ENCODE data around the gene GLYATL1B. TPM values are rescaled to one million over a fixed set of nuclear protein-coding genes. Genes with fewer than 3 reads are reported as not detected.
"Not testable (repeated sequence)": the region's sequence is repeated elsewhere in the genome, so short reads cannot be mapped to it uniquely, and the experiment has no call there.

The GLYATL1B gene
- total RNA-seq, 1 donor from 2014 or later = not detected

GRCh38 chr11:59106363-59107336 lies 20.5 kb downstream of the GLYATL1B start, which contains the start of gene FAM111B:
TSS of gene FAM111B (plus strand) at chr11:59107237. CDS start at chr11:59109626, 2,389 bp downstream.
- peak; percentile 73 for DNase-seq (ENCODE audit: low spot score)
- H3K27ac Mint-ChIP-seq = peak within 1 kb of the TSS; percentile 82
- no peaks in the 10 kb centered on the region for H3K27me3 Mint-ChIP-seq (ENCODE audit: insufficient read depth)
- H3K4me3 Mint-ChIP-seq = peak within 1 kb of the TSS; percentile 93
- intact Hi-C loops (cut with micrococcal nuclease) = loop anchor here (1.0 to 10.0 kb wide), 8 partner anchors 30 to 562 kb away; partner anchors contain the start of genes FAM111A and PATL1
- no peaks in the 10 kb centered on the region for H3K9me3 Mint-ChIP-seq
- peaks cover 80% of the 10 kb centered on the region for H3K4me1 Mint-ChIP-seq (ENCODE audit: low read depth)
- H3K36me3 Mint-ChIP-seq (ENCODE audit: low read depth) = peaks cover 14% of the 10 kb centered on the region

GRCh38 chr11:59107721-59108120 lies 21.6 kb downstream of the GLYATL1B start:
- Mint-ChIP-seq H3K4me3 (peak overlapping the region; percentile 93), H3K36me3 (ENCODE audit: low read depth) (peaks cover 16% of the 10 kb centered on the region), H3K4me1 (ENCODE audit: low read depth) (peaks cover 77% of the 10 kb centered on the region), H3K27ac (peak overlapping the region; percentile 82)
- H3K9me3 Mint-ChIP-seq; H3K27me3 Mint-ChIP-seq (ENCODE audit: insufficient read depth): not testable (repeated sequence)
- peak; percentile 17 for DNase-seq (ENCODE audit: low spot score)
- intact Hi-C loops (cut with micrococcal nuclease) = loop anchor here (1.0 to 10.0 kb wide), 7 partner anchors 29 to 561 kb away; partner anchors contain the start of genes FAM111A and PATL1

GRCh38 chr11:59112494-59112893 lies 26.4 kb downstream of the GLYATL1B start:
- Mint-ChIP-seq H3K4me1 (ENCODE audit: low read depth) (peaks cover 55% of the 10 kb centered on the region), H3K27me3 (ENCODE audit: insufficient read depth) (no peaks in the 10 kb centered on the region), H3K9me3 (peaks cover 17% of the 10 kb centered on the region), H3K36me3 (ENCODE audit: low read depth) (peaks cover 63% of the 10 kb centered on the region), H3K4me3 (no peak overlapping the region), H3K27ac (no peak overlapping the region)
- no peak for DNase-seq (ENCODE audit: low spot score)
- intact Hi-C loops (cut with micrococcal nuclease) = no loop called here

- intact Hi-C loops (cut with micrococcal nuclease) = no loop called here
- no peak overlapping the region for H3K27ac Mint-ChIP-seq
- H3K27me3 Mint-ChIP-seq (ENCODE audit: insufficient read depth) = no peaks in the 10 kb centered on the region
- no peak for DNase-seq (ENCODE audit: low spot score)
- peaks cover 33% of the 10 kb centered on the region for H3K9me3 Mint-ChIP-seq
- H3K4me3 Mint-ChIP-seq = no peak overlapping the region
- peaks cover 36% of the 10 kb centered on the region for H3K4me1 Mint-ChIP-seq (ENCODE audit: low read depth)
- peaks cover 73% of the 10 kb centered on the region for H3K36me3 Mint-ChIP-seq (ENCODE audit: low read depth)
Observed at GRCh38 chr11:59114344-59114743, 28.2 kb downstream of the GLYATL1B start.

GRCh38 chr11:59115553-59115952 lies 29.4 kb downstream of the GLYATL1B start:
- intact Hi-C loops (cut with micrococcal nuclease) = no loop called here
- DNase-seq (ENCODE audit: low spot score) = no peak
- Mint-ChIP-seq H3K4me3 (no peak overlapping the region), H3K4me1 (ENCODE audit: low read depth) (peaks cover 24% of the 10 kb centered on the region), H3K27ac (no peak overlapping the region), H3K9me3 (peaks cover 34% of the 10 kb centered on the region), H3K36me3 (ENCODE audit: low read depth) (peaks cover 75% of the 10 kb centered on the region), H3K27me3 (ENCODE audit: insufficient read depth) (no peaks in the 10 kb centered on the region)

- Mint-ChIP-seq H3K9me3 (peaks cover 38% of the 10 kb centered on the region), H3K27me3 (ENCODE audit: insufficient read depth) (no peaks in the 10 kb centered on the region), H3K4me1 (ENCODE audit: low read depth) (peaks cover 7% of the 10 kb centered on the region), H3K4me3 (no peak overlapping the region), H3K36me3 (ENCODE audit: low read depth) (peaks cover 84% of the 10 kb centered on the region), H3K27ac (no peak overlapping the region)
- intact Hi-C loops (cut with micrococcal nuclease) = no loop called here
- no peak for DNase-seq (ENCODE audit: low spot score)
Observed at GRCh38 chr11:59117774-59118173, 31.7 kb downstream of the GLYATL1B start.

GRCh38 chr11:59119826-59120225 lies 33.7 kb downstream of the GLYATL1B start:
- Mint-ChIP-seq H3K4me3 (no peak overlapping the region), H3K36me3 (ENCODE audit: low read depth) (peaks cover 79% of the 10 kb centered on the region)
- intact Hi-C loops (cut with micrococcal nuclease) = no loop called here

GRCh38 chr11:59135648-59136461 lies 49.7 kb downstream of the GLYATL1B start:
- H3K27ac Mint-ChIP-seq = no peak overlapping the region
- intact Hi-C loops (cut with micrococcal nuclease) = loop anchor here (1.0 kb wide), 8 partner anchors 8 to 482 kb away; partner anchors contain the start of gene FAM111B
- peaks cover 22% of the 10 kb centered on the region for H3K9me3 Mint-ChIP-seq
- peaks cover 25% of the 10 kb centered on the region for H3K36me3 Mint-ChIP-seq (ENCODE audit: low read depth)
- peaks cover 14% of the 10 kb centered on the region for H3K4me1 Mint-ChIP-seq (ENCODE audit: low read depth)
- DNase-seq (ENCODE audit: low spot score) = peak; percentile 82
- H3K27me3 Mint-ChIP-seq (ENCODE audit: insufficient read depth) = no peaks in the 10 kb centered on the region
- peak overlapping the region; percentile 60 for H3K4me3 Mint-ChIP-seq

More at GRCh38 chr11:59119826-59120225, 33.7 kb downstream of the GLYATL1B start:
- Mint-ChIP-seq H3K27me3 (ENCODE audit: insufficient read depth) (no peaks in the 10 kb centered on the region), H3K4me1 (ENCODE audit: low read depth) (no peaks in the 10 kb centered on the region), H3K27ac (no peak overlapping the region), H3K9me3 (peaks cover 46% of the 10 kb centered on the region)
- no peak for DNase-seq (ENCODE audit: low spot score)

- H3K36me3 Mint-ChIP-seq (ENCODE audit: low read depth) = peaks cover 19% of the 10 kb centered on the region
- not testable (repeated sequence) for H3K27ac Mint-ChIP-seq; DNase-seq (ENCODE audit: low spot score); H3K27me3 Mint-ChIP-seq (ENCODE audit: insufficient read depth); H3K4me3 Mint-ChIP-seq
- peaks cover 21% of the 10 kb centered on the region for H3K4me1 Mint-ChIP-seq (ENCODE audit: low read depth)
- intact Hi-C loops (cut with micrococcal nuclease) = loop anchor here (1.0 kb wide), 7 partner anchors 29 to 482 kb away; partner anchors contain the start of gene FAM111B
- H3K9me3 Mint-ChIP-seq = peaks cover 15% of the 10 kb centered on the region
Observed at GRCh38 chr11:59136551-59136950, 50.4 kb downstream of the GLYATL1B start.

- Mint-ChIP-seq H3K4me3 (no peak overlapping the region), H3K36me3 (ENCODE audit: low read depth) (peaks cover 13% of the 10 kb centered on the region), H3K27ac (no peak overlapping the region), H3K27me3 (ENCODE audit: insufficient read depth) (no peaks in the 10 kb centered on the region), H3K9me3 (peaks cover 8% of the 10 kb centered on the region), H3K4me1 (ENCODE audit: low read depth) (peaks cover 27% of the 10 kb centered on the region)
- no peak for DNase-seq (ENCODE audit: low spot score)
- intact Hi-C loops (cut with micrococcal nuclease) = no loop called here
Observed at GRCh38 chr11:59137190-59137589, 51.1 kb downstream of the GLYATL1B start.

GRCh38 chr11:59138643-59139042 lies 52.5 kb downstream of the GLYATL1B start:
- Mint-ChIP-seq H3K4me3 (no peak overlapping the region), H3K9me3 (no peaks in the 10 kb centered on the region), H3K4me1 (ENCODE audit: low read depth) (peaks cover 38% of the 10 kb centered on the region), H3K27ac (no peak overlapping the region), H3K27me3 (ENCODE audit: insufficient read depth) (no peaks in the 10 kb centered on the region), H3K36me3 (ENCODE audit: low read depth) (peaks cover 4% of the 10 kb centered on the region)
- no peak for DNase-seq (ENCODE audit: low spot score)
- intact Hi-C loops (cut with micrococcal nuclease) = no loop called here

- Mint-ChIP-seq H3K36me3 (ENCODE audit: low read depth) (peaks cover 2% of the 10 kb centered on the region), H3K4me3 (peak overlapping the region; percentile 91), H3K27me3 (ENCODE audit: insufficient read depth) (no peaks in the 10 kb centered on the region), H3K9me3 (no peaks in the 10 kb centered on the region), H3K4me1 (ENCODE audit: low read depth) (peaks cover 49% of the 10 kb centered on the region), H3K27ac (no peak overlapping the region)
- DNase-seq (ENCODE audit: low spot score) = no peak
- intact Hi-C loops (cut with micrococcal nuclease) = loop anchor here (10.0 kb wide), 1 partner anchor 1476 kb away; the partner anchor contains the start of gene ZDHHC5
Observed at GRCh38 chr11:59141191-59141590, 55.1 kb downstream of the GLYATL1B start.

Measured in activated T-helper 1 cell treated with anti-CD3 and anti-CD28 coated beads, Interleukin-12 subunit alpha, Interleukin-12 subunit beta, Interleukin-2, Interleukin-4 antibody, amounts not matched to agents 30 ng/mL and 10 ng/mL and 1 ng/mL, durations not matched to agents 14 hours and 24 hours and 36 hours (primary cell).